ENCODE measurements around the gene ATP5F1A.
"Not testable (repeated sequence)": the region's sequence is repeated elsewhere in the genome, so short reads cannot be mapped to it uniquely, and the experiment has no call there.

Gene ATP5F1A

GRCh38 chr18:46097801-46098615 lies at the start of gene ATP5F1A:
ATP5F1A (minus strand) TSS chr18:46098296; CDS start chr18:46098231, 65 bp downstream.
- no peaks in the 10 kb centered on the region for H3K9me3 ChIP-seq (replicated peaks in 1 of 11)
- peak within 1 kb of the TSS; percentile 86 to 95 (median 91) for H3K9ac ChIP-seq
- H3K4me2 ChIP-seq, result peak within 1 kb of the TSS; percentile 72 to 95 (median 87)
- H3K4me1 ChIP-seq, result peaks cover 21 to 37% (median 31%) of the 10 kb centered on the region in 10 experiments; a peak in 19 of 20 replicates
- peak within 1 kb of the TSS; percentile 71 to 98 (median 87) for H3K4me3 ChIP-seq
- H3K27me3 ChIP-seq, result no peaks in the 10 kb centered on the region
- peaks cover 19 to 47% (median 35%) of the 10 kb centered on the region in 11 experiments; a peak in 21 of 22 replicates for H4K20me1 ChIP-seq
- peaks cover 26 to 37% (median 33%) of the 10 kb centered on the region in 11 experiments for H3K36me3 ChIP-seq
- peak within 1 kb of the TSS; percentile 71 to 92 (median 90) for H3K27ac ChIP-seq
- TF ChIP-seq Cebpa-rat (IDR thresholded peaks at IDR 0.05), result no peak

GRCh38 chr18:46141199-46141598 lies 43.1 kb upstream of the ATP5F1A start:
- H3K4me3 ChIP-seq, result no peak overlapping the region
- no peak overlapping the region for H3K9ac ChIP-seq
- H3K4me1 ChIP-seq, result no peaks in the 10 kb centered on the region
- H3K27ac ChIP-seq, result no peak overlapping the region
- no peak for TF ChIP-seq Cebpa-rat (IDR thresholded peaks at IDR 0.05)
- H4K20me1 ChIP-seq, result no peaks in the 10 kb centered on the region
- no peaks in the 10 kb centered on the region for H3K27me3 ChIP-seq
- peaks cover 0 to 4% (median 0%) of the 10 kb centered on the region in 11 experiments; a peak in 1 of 22 replicates for H3K36me3 ChIP-seq
- H3K4me2 ChIP-seq, result no peak overlapping the region
- no peaks in the 10 kb centered on the region for H3K9me3 ChIP-seq (replicated peaks in 1 of 11)

- Histone ChIP-seq H3K9ac (no peak overlapping the region), H3K27ac (no peak overlapping the region), H3K4me1 (no peaks in the 10 kb centered on the region), H4K20me1 (no peaks in the 10 kb centered on the region), H3K27me3 (no peaks in the 10 kb centered on the region), H3K36me3 (peaks cover 0 to 4% (median 0%) of the 10 kb centered on the region in 11 experiments; a peak in 1 of 22 replicates), H3K4me3 (no peak overlapping the region), H3K4me2 (no peak overlapping the region), H3K9me3 (replicated peaks in 1 of 11) (no peaks in the 10 kb centered on the region)
- no peak for TF ChIP-seq Cebpa-rat (IDR thresholded peaks at IDR 0.05)
Measured at GRCh38 chr18:46140173-46140572, 42.1 kb upstream of the ATP5F1A start.

GRCh38 chr18:46134920-46135675 lies 37.0 kb upstream of the ATP5F1A start:
- TF ChIP-seq Cebpa-rat (IDR thresholded peaks at IDR 0.05), result no peak
- Histone ChIP-seq H3K27me3 (no peaks in the 10 kb centered on the region), H3K9ac (0 out of 22 replicates have a peak overlapping the region, but pooled peaks of 1 of the 11 experiments have one; percentile 12), H3K4me3 (no peak overlapping the region), H3K4me2 (no peak overlapping the region), H3K4me1 (no peaks in the 10 kb centered on the region), H3K9me3 (replicated peaks in 1 of 11) (no peaks in the 10 kb centered on the region), H4K20me1 (no peaks in the 10 kb centered on the region), H3K36me3 (peaks cover 18 to 30% (median 21%) of the 10 kb centered on the region in 11 experiments; a peak in 21 of 22 replicates), H3K27ac (no peak overlapping the region)

- no peak for TF ChIP-seq Cebpa-rat (IDR thresholded peaks at IDR 0.05)
- Histone ChIP-seq H3K4me2 (no peak overlapping the region), H3K4me3 (no peak overlapping the region), H4K20me1 (no peaks in the 10 kb centered on the region), H3K9ac (no peak overlapping the region), H3K27ac (no peak overlapping the region), H3K9me3 (replicated peaks in 1 of 11) (no peaks in the 10 kb centered on the region), H3K27me3 (no peaks in the 10 kb centered on the region), H3K4me1 (no peaks in the 10 kb centered on the region), H3K36me3 (peaks cover 33 to 46% (median 36%) of the 10 kb centered on the region in 11 experiments)
Measured at GRCh38 chr18:46133534-46133933, 35.4 kb upstream of the ATP5F1A start.

GRCh38 chr18:46130549-46130948 lies 32.5 kb upstream of the ATP5F1A start:
- not testable (repeated sequence) for H3K4me3 ChIP-seq; H3K9ac ChIP-seq; H3K27ac ChIP-seq; H3K27me3 ChIP-seq; H3K4me2 ChIP-seq; H4K20me1 ChIP-seq; H3K9me3 ChIP-seq (replicated peaks in 1 of 11); H3K4me1 ChIP-seq
- H3K36me3 ChIP-seq, result peaks cover 62 to 75% (median 66%) of the 10 kb centered on the region in 11 experiments

GRCh38 chr18:46130061-46130460 lies 32.0 kb upstream of the ATP5F1A start:
- no peaks in the 10 kb centered on the region for H4K20me1 ChIP-seq
- H3K9ac ChIP-seq, result no peak overlapping the region
- no peaks in the 10 kb centered on the region for H3K27me3 ChIP-seq
- H3K4me3 ChIP-seq, result no peak overlapping the region
- H3K27ac ChIP-seq, result no peak overlapping the region
- peaks cover 65 to 80% (median 70%) of the 10 kb centered on the region in 11 experiments for H3K36me3 ChIP-seq
- no peak for TF ChIP-seq Cebpa-rat (IDR thresholded peaks at IDR 0.05)
- no peak overlapping the region for H3K4me2 ChIP-seq
- H3K9me3 ChIP-seq (replicated peaks in 1 of 11), result no peaks in the 10 kb centered on the region
- no peaks in the 10 kb centered on the region for H3K4me1 ChIP-seq

GRCh38 chr18:46126625-46127024 lies 28.5 kb upstream of the ATP5F1A start:
- H3K4me1 ChIP-seq; H3K9ac ChIP-seq; H3K27ac ChIP-seq; H3K4me3 ChIP-seq; H3K27me3 ChIP-seq; H4K20me1 ChIP-seq; H3K9me3 ChIP-seq (replicated peaks in 1 of 11); H3K4me2 ChIP-seq: not testable (repeated sequence)
- H3K36me3 ChIP-seq, result peaks cover 92 to 100% (median 97%) of the 10 kb centered on the region in 11 experiments

- Histone ChIP-seq H3K9me3 (replicated peaks in 1 of 11) (peaks cover 0 to 9% (median 8%) of the 10 kb centered on the region in 11 experiments; a peak in 12 of 22 replicates), H3K4me3 (no peak overlapping the region), H3K4me1 (peaks cover 0 to 5% (median 0%) of the 10 kb centered on the region in 10 experiments; a peak in 2 of 20 replicates), H3K9ac (no peak overlapping the region), H3K27ac (no peak overlapping the region), H3K27me3 (no peaks in the 10 kb centered on the region), H3K36me3 (peaks cover 60 to 87% (median 76%) of the 10 kb centered on the region in 11 experiments), H4K20me1 (no peaks in the 10 kb centered on the region), H3K4me2 (no peak overlapping the region)
- no peak for TF ChIP-seq Cebpa-rat (IDR thresholded peaks at IDR 0.05)
Measured at GRCh38 chr18:46113751-46114150, 15.7 kb upstream of the ATP5F1A start.

Data from BLaER1 treated with 17β-estradiol and CSF1 and Interleukin-3, amounts not matched to agents 10 nM and 100 nM (cell line).